Trophoblast cell (in vitro differentiated cells and primary cell): ENCODE results near the gene TRIM63.

Experiments
- DNase-seq, 2 donors: peaks; one replicate each; pipeline ENCODE4 v3.0.0-alpha.2; 2016
- H2AFZ ChIP-seq: 2 replicates; pipeline ENCODE4 v1.6.1; 2013; ENCODE audit warnings: low read length, moderate library complexity, mild to moderate bottlenecking; ENCODE audit not compliant: insufficient read depth, poor library complexity
- H2AK5ac ChIP-seq: 2 replicates; pipeline ENCODE4 v1.6.1; 2013; ENCODE audit warnings: mild to moderate bottlenecking, low read length
- H2BK120ac ChIP-seq: 2 replicates; pipeline ENCODE4 v1.6.1; 2013; ENCODE audit warnings: low read length, mild to moderate bottlenecking, moderate library complexity; ENCODE audit not compliant: insufficient read depth, poor library complexity
- H2BK12ac ChIP-seq: 2 replicates; pipeline ENCODE4 v1.6.1; 2013; ENCODE audit warnings: mild to moderate bottlenecking, low read length, moderate library complexity
- H2BK5ac ChIP-seq: 2 replicates; pipeline ENCODE4 v1.6.1; 2013; ENCODE audit warnings: low read length, low read depth, moderate library complexity, mild to moderate bottlenecking; ENCODE audit not compliant: poor library complexity
- H3K14ac ChIP-seq: 2 replicates; pipeline ENCODE4 v1.6.1; 2013; ENCODE audit warnings: mild to moderate bottlenecking, low read length
- H3K18ac ChIP-seq: 2 replicates; pipeline ENCODE4 v1.6.1; 2013; ENCODE audit warnings: mild to moderate bottlenecking, low read length
- H3K23ac ChIP-seq: 2 replicates; pipeline ENCODE4 v1.6.1; 2013; ENCODE audit warnings: low read length
- H3K27ac ChIP-seq: 2 replicates; pipeline ENCODE4 v1.5.1; 2013; ENCODE audit warnings: low read depth, mild to moderate bottlenecking, inconsistent platforms, low read length, moderate library complexity
- H3K27me3 ChIP-seq: 2 replicates; pipeline ENCODE4 v1.6.1; 2013; ENCODE audit warnings: inconsistent platforms, mild to moderate bottlenecking, low read length, moderate library complexity; ENCODE audit not compliant: insufficient read depth
- H3K36me3 ChIP-seq, 2 experiments: 1 replicate in 1 of 2; 2 replicates in 1 of 2; pipeline ENCODE4 v1.6.1; 2013; ENCODE audit warnings: low read length in 2 of 2, mild to moderate bottlenecking in 2 of 2, moderate library complexity in 1 of 2; ENCODE audit not compliant: insufficient read depth in 2 of 2, control insufficient read depth in 1 of 2
- H3K4ac ChIP-seq: 2 replicates; pipeline ENCODE4 v1.6.1; 2013; ENCODE audit warnings: low read depth, mild to moderate bottlenecking, low read length, moderate library complexity
- H3K4me1 ChIP-seq, 2 experiments: 1 replicate in 1 of 2; 2 replicates in 1 of 2; pipeline ENCODE4 v1.6.1; 2013; ENCODE audit warnings: low read length in 2 of 2, mild to moderate bottlenecking in 2 of 2, moderate library complexity in 1 of 2; ENCODE audit not compliant: insufficient read depth in 2 of 2, control insufficient read depth in 1 of 2
- H3K4me2 ChIP-seq: 2 replicates; pipeline ENCODE4 v1.6.1; 2013; ENCODE audit warnings: inconsistent platforms, mild to moderate bottlenecking, low read length, moderate library complexity
- H3K4me3 ChIP-seq: 2 replicates; pipeline ENCODE4 v1.5.1; 2013; ENCODE audit warnings: mild to moderate bottlenecking, low read depth, low read length, inconsistent platforms
- H3K79me1 ChIP-seq: one replicate; pipeline ENCODE4 v1.6.1; 2013; ENCODE audit warnings: low read length
- H3K79me2 ChIP-seq: 2 replicates; pipeline ENCODE4 v1.6.1; 2013; ENCODE audit warnings: low read length, mild to moderate bottlenecking; ENCODE audit not compliant: control insufficient read depth, insufficient read depth, poor library complexity
- H3K9ac ChIP-seq: 2 replicates; pipeline ENCODE4 v1.6.1; 2013; ENCODE audit warnings: mild to moderate bottlenecking, low read length
- H3K9me3 ChIP-seq: 2 replicates; pipeline ENCODE4 v1.6.1; 2013; ENCODE audit warnings: low read depth, mild to moderate bottlenecking, control low read depth, inconsistent platforms, low read length; ENCODE audit not compliant: insufficient read depth
- H4K12ac ChIP-seq: 2 replicates; pipeline ENCODE4 v1.6.1; 2013; ENCODE audit warnings: low read depth, mild to moderate bottlenecking, low read length, moderate library complexity
- H4K8ac ChIP-seq: 2 replicates; pipeline ENCODE4 v1.6.1; 2013; ENCODE audit warnings: low read depth, mild to moderate bottlenecking, low read length, moderate library complexity
- H4K91ac ChIP-seq: one replicate; pipeline ENCODE4 v1.6.1; 2013; ENCODE audit warnings: low read depth, mild to moderate bottlenecking, low read length, moderate library complexity
- WGBS: extraction: QIAGEN DNeasy Blood & Tissue Kit; methylation state at CpG from one replicate; pipeline ENCODE4 v1.1.7; 2013; ENCODE audit warnings: missing lambda C conversion rate; ENCODE audit not compliant: insufficient read length, insufficient coverage; ENCODE audit errors: extremely low coverage; 5-methylcytosine and 5-hydroxymethylcytosine counted together

The TRIM63 gene

GRCh38 chr1:26032656-26033357 is 34.6 kb downstream of the TRIM63 start:
- peaks cover 2% of the 10 kb centered on the region for H3K79me1 ChIP-seq
- H3K9ac ChIP-seq: no peak overlapping the region
- WGBS: no CpG with 5 or more reads among the region's 12 CpGs
- no peaks in the 10 kb centered on the region for H3K27me3 ChIP-seq
- no peaks in the 10 kb centered on the region for H3K9me3 ChIP-seq
- H3K23ac ChIP-seq: no peak overlapping the region
- no peak overlapping the region for H4K8ac ChIP-seq
- no peak overlapping the region for H3K4me3 ChIP-seq
- H3K4me1 ChIP-seq: peaks cover 10 to 11% of the 10 kb centered on the region in 2 experiments
- H3K4ac ChIP-seq: no peak overlapping the region
- H2BK5ac ChIP-seq: no peak overlapping the region
- no peak overlapping the region for H2AK5ac ChIP-seq
- no peak for DNase-seq
- no peak overlapping the region for H4K91ac ChIP-seq
- no peaks in the 10 kb centered on the region for H3K79me2 ChIP-seq
- H2BK12ac ChIP-seq: no peak overlapping the region
- H3K36me3 ChIP-seq: no peaks in the 10 kb centered on the region
- H2AFZ ChIP-seq: no peak overlapping the region
- no peak overlapping the region for H3K18ac ChIP-seq
- H3K14ac ChIP-seq: no peak overlapping the region
- H4K12ac ChIP-seq: no peak overlapping the region
- no peak overlapping the region for H3K4me2 ChIP-seq
- no peak overlapping the region for H3K27ac ChIP-seq
- H2BK120ac ChIP-seq: no peak overlapping the region

GRCh38 chr1:26031611-26032220 is 35.7 kb downstream of the TRIM63 start:
- Histone ChIP-seq H3K9me3 (no peaks in the 10 kb centered on the region), H3K4ac (no peak overlapping the region), H2AFZ (no peak overlapping the region), H2BK5ac (no peak overlapping the region), H3K4me2 (no peak overlapping the region), H3K4me3 (no peak overlapping the region), H3K36me3 (no peaks in the 10 kb centered on the region), H3K79me2 (no peaks in the 10 kb centered on the region), H2BK12ac (no peak overlapping the region), H3K27ac (no peak overlapping the region), H3K18ac (no peak overlapping the region), H3K4me1 (peaks cover 10 to 11% of the 10 kb centered on the region in 2 experiments), H3K23ac (no peak overlapping the region), H3K79me1 (peaks cover 2% of the 10 kb centered on the region), H4K91ac (no peak overlapping the region), H3K27me3 (no peaks in the 10 kb centered on the region), H4K12ac (no peak overlapping the region), H4K8ac (no peak overlapping the region), H3K9ac (no peak overlapping the region), H2BK120ac (no peak overlapping the region), H2AK5ac (no peak overlapping the region), H3K14ac (no peak overlapping the region)
- DNase-seq: no peak
- no CpG with 5 or more reads among the region's 3 CpGs for WGBS

GRCh38 chr1:26031196-26031595 is 36.2 kb downstream of the TRIM63 start:
- no CpG with 5 or more reads among the region's 4 CpGs for WGBS
- Histone ChIP-seq H3K36me3 (no peaks in the 10 kb centered on the region), H3K79me2 (no peaks in the 10 kb centered on the region), H3K4me2 (no peak overlapping the region), H3K79me1 (peaks cover 2% of the 10 kb centered on the region), H2BK120ac (no peak overlapping the region), H4K91ac (no peak overlapping the region), H3K23ac (no peak overlapping the region), H3K14ac (no peak overlapping the region), H3K27ac (no peak overlapping the region), H3K4me3 (no peak overlapping the region), H3K4ac (no peak overlapping the region), H3K9ac (no peak overlapping the region), H3K27me3 (no peaks in the 10 kb centered on the region), H2BK5ac (no peak overlapping the region), H4K12ac (no peak overlapping the region), H4K8ac (no peak overlapping the region), H2BK12ac (no peak overlapping the region), H3K18ac (no peak overlapping the region), H3K9me3 (no peaks in the 10 kb centered on the region), H2AK5ac (no peak overlapping the region), H3K4me1 (peaks cover 6 to 9% of the 10 kb centered on the region in 2 experiments), H2AFZ (no peak overlapping the region)
- DNase-seq: no peak

DNA sequence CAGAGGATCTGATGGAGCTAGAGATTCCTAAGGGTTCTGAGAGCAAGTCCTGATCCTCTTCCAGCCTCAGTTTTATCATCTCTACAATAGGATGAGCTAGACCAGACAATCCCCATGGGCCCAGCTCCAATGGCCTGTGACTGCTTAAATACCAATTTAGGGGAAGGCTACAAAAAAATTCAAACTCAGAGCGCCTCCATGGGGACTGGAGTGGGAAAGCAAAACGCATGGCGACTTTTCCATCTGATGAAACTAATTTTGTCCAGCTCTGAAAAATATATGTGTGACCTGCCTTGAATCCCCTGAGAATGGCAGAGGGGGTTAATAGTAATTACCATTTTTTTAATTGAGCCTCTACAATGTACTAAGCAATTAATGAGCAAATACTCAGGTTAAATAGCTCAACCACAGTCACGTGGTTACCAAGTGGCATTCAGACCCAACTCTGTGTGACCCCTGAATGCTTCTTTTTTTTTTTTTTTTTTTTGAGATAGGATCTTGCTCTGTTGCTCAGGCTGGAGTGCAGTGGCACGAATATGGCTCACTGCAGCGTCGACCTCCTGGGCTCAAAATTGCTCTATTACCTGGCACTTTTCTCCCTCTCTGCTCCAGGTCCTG is 37.5 kb downstream of the TRIM63 start:
- Histone ChIP-seq H3K4ac (no peak overlapping the region), H2BK12ac (no peak overlapping the region)
- DNase-seq: peak in 1 of 2 donors; percentile 32

More for the DNA sequence above, 37.5 kb downstream of the TRIM63 start:
- Histone ChIP-seq H3K4me2 (no peak overlapping the region), H3K79me1 (no peaks in the 10 kb centered on the region), H4K12ac (no peak overlapping the region), H3K79me2 (no peaks in the 10 kb centered on the region), H2AFZ (no peak overlapping the region), H3K27ac (no peak overlapping the region), H3K27me3 (no peaks in the 10 kb centered on the region), H3K9me3 (no peaks in the 10 kb centered on the region), H3K4me1 (peaks cover 4 to 7% of the 10 kb centered on the region in 2 experiments), H2BK5ac (no peak overlapping the region), H2BK120ac (no peak overlapping the region), H3K36me3 (no peaks in the 10 kb centered on the region), H3K4me3 (no peak overlapping the region), H4K8ac (no peak overlapping the region), H2AK5ac (no peak overlapping the region), H3K14ac (no peak overlapping the region), H3K18ac (no peak overlapping the region), H3K9ac (no peak overlapping the region), H3K23ac (no peak overlapping the region), H4K91ac (no peak overlapping the region)
- no CpG with 5 or more reads among the region's 7 CpGs for WGBS
